H9 (cell line): ENCODE data around the gene LGALS3. TPM values are rescaled to one million over a fixed set of nuclear protein-coding genes. Genes with fewer than 3 reads are reported as not detected.

Experiments used
- DNase-seq: peaks from one replicate; pipeline ENCODE4 v3.0.0-alpha.2; 2017
- H2AFZ ChIP-seq: one replicate; pipeline ENCODE4 v1.6.1; 2013; ENCODE audit warnings: mild to moderate bottlenecking, low read length, control low read depth, moderate library complexity
- H2AK5ac ChIP-seq: 2 replicates; pipeline ENCODE4 v1.6.1; 2013; ENCODE audit warnings: low read length, control low read depth, mixed read lengths; ENCODE audit not compliant: insufficient read length
- H2BK120ac ChIP-seq: one replicate; pipeline ENCODE4 v1.6.1; 2013; ENCODE audit warnings: low read depth, mild to moderate bottlenecking, low read length, control low read depth, inconsistent platforms; ENCODE audit not compliant: poor library complexity, severe bottlenecking
- H2BK12ac ChIP-seq: 2 replicates; pipeline ENCODE4 v1.6.1; 2013; ENCODE audit warnings: low read length, control low read depth, mixed read lengths, low read depth; ENCODE audit not compliant: insufficient read length
- H2BK15ac ChIP-seq: 2 replicates; pipeline ENCODE4 v1.6.1; 2013; ENCODE audit warnings: low read depth, low read length, control low read depth
- H2BK20ac ChIP-seq: one replicate; pipeline ENCODE4 v1.6.1; 2013; ENCODE audit warnings: low read depth, mild to moderate bottlenecking, low read length, control low read depth, inconsistent platforms; ENCODE audit not compliant: poor library complexity, severe bottlenecking
- H2BK5ac ChIP-seq: 2 replicates; pipeline ENCODE4 v1.6.1; 2013; ENCODE audit warnings: low read length, control low read depth, mixed read lengths; ENCODE audit not compliant: insufficient read length
- H3K14ac ChIP-seq: 2 replicates; pipeline ENCODE4 v1.6.1; 2013; ENCODE audit warnings: low read length, control low read depth; ENCODE audit not compliant: insufficient read depth
- H3K18ac ChIP-seq: 2 replicates; pipeline ENCODE4 v1.6.1; 2013; ENCODE audit warnings: low read depth, mild to moderate bottlenecking, mixed read lengths, low read length, control low read depth; ENCODE audit not compliant: insufficient read length
- H3K23ac ChIP-seq: 2 replicates; pipeline ENCODE4 v1.6.1; 2013; ENCODE audit warnings: low read length, control low read depth, mixed read lengths, low read depth; ENCODE audit not compliant: insufficient read length
- H3K23me2 ChIP-seq: 2 replicates; pipeline ENCODE4 v1.6.1; 2013; ENCODE audit warnings: low read depth, mild to moderate bottlenecking, mixed read lengths, low read length, control low read depth; ENCODE audit not compliant: insufficient read length, poor library complexity, severe bottlenecking
- H3K27ac ChIP-seq: 2 replicates; pipeline ENCODE4 v1.5.1; 2013; ENCODE audit warnings: low read length, control low read depth, mixed read lengths, low read depth; ENCODE audit not compliant: insufficient read length
- H3K27me3 ChIP-seq: 2 replicates; pipeline ENCODE4 v1.6.1; 2013; ENCODE audit warnings: low read length, control low read depth, inconsistent platforms; ENCODE audit not compliant: insufficient read depth
- H3K4ac ChIP-seq: 2 replicates; pipeline ENCODE4 v1.6.1; 2013; ENCODE audit warnings: low read depth, mild to moderate bottlenecking, control low read depth, inconsistent platforms, low read length, moderate library complexity
- H3K4me1 ChIP-seq: 2 replicates; pipeline ENCODE4 v1.6.1; 2013; ENCODE audit warnings: low read length, control low read depth, inconsistent platforms; ENCODE audit not compliant: insufficient read depth
- H3K4me2 ChIP-seq: 2 replicates; pipeline ENCODE4 v1.6.1; 2013; ENCODE audit warnings: low read length, control low read depth, mixed read lengths; ENCODE audit not compliant: insufficient read length, insufficient read depth
- H3K56ac ChIP-seq: 2 replicates; pipeline ENCODE4 v1.6.1; 2013; ENCODE audit warnings: low read depth, mild to moderate bottlenecking, mixed read lengths, low read length, control low read depth; ENCODE audit not compliant: insufficient read length
- H3K79me1 ChIP-seq: 2 replicates; pipeline ENCODE4 v1.6.1; 2013; ENCODE audit warnings: low read depth, mild to moderate bottlenecking, moderate library complexity, low read length, control low read depth, inconsistent platforms; ENCODE audit not compliant: insufficient read depth, poor library complexity, severe bottlenecking
- H3K79me2 ChIP-seq: 2 replicates; pipeline ENCODE4 v1.6.1; 2013; ENCODE audit warnings: low read length, control low read depth, inconsistent platforms; ENCODE audit not compliant: insufficient read depth
- H3K9ac ChIP-seq: 2 replicates; pipeline ENCODE4 v1.6.1; 2013; ENCODE audit warnings: low read length, control low read depth, mixed read lengths; ENCODE audit not compliant: insufficient read length; ENCODE audit errors: extremely low read depth
- H3K9me3 ChIP-seq: one replicate; pipeline ENCODE4 v1.6.1; 2013; ENCODE audit warnings: low read depth, low read length, inconsistent platforms; ENCODE audit not compliant: control insufficient read depth
- H3T11ph ChIP-seq: one replicate; pipeline ENCODE4 v1.6.1; 2013; ENCODE audit warnings: mild to moderate bottlenecking, low read length, control low read depth, inconsistent platforms
- H4K20me1 ChIP-seq: one replicate; pipeline ENCODE4 v1.6.1; 2013; ENCODE audit not compliant: control insufficient read depth, insufficient read length, insufficient read depth
- H4K5ac ChIP-seq: 2 replicates; pipeline ENCODE4 v1.6.1; 2013; ENCODE audit warnings: low read depth, mild to moderate bottlenecking, mixed read lengths, low read length, control low read depth; ENCODE audit not compliant: insufficient read length
- H4K8ac ChIP-seq: replicated peaks from 2 replicates; pipeline ENCODE4 v1.6.1; 2013; ENCODE audit warnings: low read length, control low read depth, mixed read lengths, low read depth; ENCODE audit not compliant: insufficient read length
- H4K91ac ChIP-seq: 2 replicates; pipeline ENCODE4 v1.6.1; 2013; ENCODE audit warnings: low read depth, mild to moderate bottlenecking, moderate library complexity, mixed read lengths, low read length, control low read depth; ENCODE audit not compliant: insufficient read length
- H3K27ac Mint-ChIP-seq, 3 experiments: 2 replicates in 2 of 3; 3 replicates in 1 of 3; pipeline ENCODE4 v1.8.0; 2020 to 2021; ENCODE audit warnings: mixed read lengths in 3 of 3, mild to moderate bottlenecking in 1 of 3, moderate library complexity in 1 of 3
- H3K27me3 Mint-ChIP-seq: 2 replicates; pipeline ENCODE4 v1.8.0; 2021; ENCODE audit warnings: low read depth, mild to moderate bottlenecking, moderate library complexity, mixed read lengths
- H3K36me3 Mint-ChIP-seq, 3 experiments: 2 replicates in 2 of 3; 3 replicates in 1 of 3; pipeline ENCODE4 v1.8.0; 2020 to 2021; ENCODE audit warnings: low read depth in 3 of 3, mixed read lengths in 3 of 3; ENCODE audit not compliant: insufficient read depth in 1 of 3
- H3K4me1 Mint-ChIP-seq, 2 experiments: 2 replicates each; pipeline ENCODE4 v1.8.0; 2020; ENCODE audit warnings: mixed read lengths in 2 of 2
- H3K4me3 Mint-ChIP-seq, 2 experiments: 2 replicates in 1 of 2; 3 replicates in 1 of 2; pipeline ENCODE4 v1.8.0; 2020 to 2021; ENCODE audit warnings: mild to moderate bottlenecking in 2 of 2, mixed read lengths in 2 of 2, moderate library complexity in 1 of 2
- H3K9me3 Mint-ChIP-seq, 2 experiments: 2 replicates in 1 of 2; 3 replicates in 1 of 2; pipeline ENCODE4 v1.8.0; 2020; ENCODE audit warnings: mild to moderate bottlenecking in 2 of 2, mixed read lengths in 2 of 2, moderate library complexity in 1 of 2
- CTCF ChIP-seq: fragments of 200-600 bp; sonication (generic); conservative IDR thresholded peaks from 3 replicates; pipeline ENCODE4 v1.8.0; 2021; ENCODE audit warnings: antibody characterized with exemption, mild to moderate bottlenecking
- WGBS: extraction: QIAGEN DNeasy Blood & Tissue Kit; methylation state at CpG from one replicate; pipeline ENCODE4 v1.1.7; 2013; ENCODE audit warnings: missing lambda C conversion rate, low lambda C conversion rate, mixed read lengths; ENCODE audit not compliant: insufficient read length; ENCODE audit errors: extremely low coverage; 5-methylcytosine and 5-hydroxymethylcytosine counted together
- total RNA-seq: library from RNA; stranded (reverse); gene quantifications from 2 replicates; pipeline ENCODE4 v1.2.1, GENCODE V29; 2021

LGALS3 gene
- total RNA-seq, 1 experiment from 2014 or later: 4.0 TPM

- no peak overlapping the region for H2BK120ac ChIP-seq
- Mint-ChIP-seq H3K4me3 (no peak overlapping the region), H3K9me3 (no peaks in the 10 kb centered on the region), H3K27me3 (no peaks in the 10 kb centered on the region), H3K27ac (no peak overlapping the region), H3K4me1 (no peaks in the 10 kb centered on the region), H3K36me3 (peaks cover 44 to 79% (median 77%) of the 10 kb centered on the region in 3 experiments; a peak in 6 of 7 replicates)
- H2BK12ac ChIP-seq: no peak overlapping the region
- H4K8ac ChIP-seq: no peak overlapping the region
- DNase-seq: no peak
- no peak overlapping the region for H3T11ph ChIP-seq
- H3K27me3 ChIP-seq: no peaks in the 10 kb centered on the region
- H4K91ac ChIP-seq: no peak overlapping the region
- H4K20me1 ChIP-seq: no peaks in the 10 kb centered on the region
- no peak overlapping the region for H2BK20ac ChIP-seq
- no peak overlapping the region for H3K14ac ChIP-seq
- H2AFZ ChIP-seq: no peak overlapping the region
- no peak overlapping the region for H2BK15ac ChIP-seq
- no peaks in the 10 kb centered on the region for H3K9me3 ChIP-seq
- H3K23ac ChIP-seq: no peak overlapping the region
- H3K4ac ChIP-seq: no peak overlapping the region
- H3K56ac ChIP-seq: no peak overlapping the region
- H2AK5ac ChIP-seq: no peak overlapping the region
- WGBS: no CpG with 5 or more reads among the region's 3 CpGs
- H3K4me2 ChIP-seq: no peak overlapping the region
- H3K23me2 ChIP-seq: no peaks in the 10 kb centered on the region
- H3K9ac ChIP-seq: no peak overlapping the region
- H4K5ac ChIP-seq: no peak overlapping the region
- no peak overlapping the region for H2BK5ac ChIP-seq
- no peaks in the 10 kb centered on the region for H3K79me2 ChIP-seq
- no peak overlapping the region for H3K27ac ChIP-seq
- no peak for TF ChIP-seq CTCF
- H3K79me1 ChIP-seq: no peaks in the 10 kb centered on the region
- H3K18ac ChIP-seq: no peak overlapping the region
- H3K4me1 ChIP-seq: no peaks in the 10 kb centered on the region
Measured at GRCh38 chr14:55158412-55158811, 29.4 kb downstream of the LGALS3 start.
